Measurements from ENCODE around the gene CHD5.
A peak's percentile ranks its signal among the peaks of the same experiment; 100 is the strongest.

Gene CHD5

GRCh38 chr1:6116137-6116536 is 64.0 kb downstream of the CHD5 start:
- DNase-seq (ENCODE audit: low read depth in 1 of 2, low spot score in 1 of 2), result no peak
- in situ Hi-C loops (cut with HindIII; ENCODE audit: low pct_unique_long_range_greater_than_20kb, low sequenced_read_pairs), result no loop called here
- TF ChIP-seq JUND (IDR thresholded peaks at IDR 0.05; ENCODE audit: low read depth), result no peak

DNA sequence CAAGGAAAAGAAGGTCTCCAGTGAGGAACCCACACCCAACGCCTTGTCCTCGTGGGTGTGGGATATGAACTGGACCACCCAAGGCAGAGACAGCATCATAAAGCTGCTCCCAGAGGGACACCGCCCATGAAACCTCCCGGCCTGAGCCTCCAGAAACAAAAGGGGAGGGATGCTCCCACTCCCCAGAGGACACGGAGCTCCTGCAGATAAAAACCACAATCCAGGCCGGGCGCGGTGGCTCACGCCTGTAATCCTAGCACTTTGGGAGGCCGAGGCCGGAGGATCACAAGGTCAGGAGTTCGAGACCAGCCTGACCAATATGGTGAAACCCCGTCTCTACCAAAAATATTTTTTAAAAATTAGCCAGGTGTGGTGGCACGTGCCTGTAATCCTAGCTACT is 66.4 kb downstream of the CHD5 start:
- DNase-seq (ENCODE audit: low read depth in 1 of 2, low spot score in 1 of 2), result no peak
- in situ Hi-C loops (cut with HindIII; ENCODE audit: low pct_unique_long_range_greater_than_20kb, low sequenced_read_pairs), result no loop called here
- TF ChIP-seq JUND (IDR thresholded peaks at IDR 0.05; ENCODE audit: low read depth), result no peak

- TF ChIP-seq JUND (IDR thresholded peaks at IDR 0.05; ENCODE audit: low read depth), result no peak
- DNase-seq (ENCODE audit: low read depth in 1 of 2, low spot score in 1 of 2), result no peak
- in situ Hi-C loops (cut with HindIII; ENCODE audit: low pct_unique_long_range_greater_than_20kb, low sequenced_read_pairs), result no loop called here
Measured at GRCh38 chr1:6113116-6113515, 67.0 kb downstream of the CHD5 start.

- TF ChIP-seq JUND (IDR thresholded peaks at IDR 0.05; ENCODE audit: low read depth), result no peak
- no peak for DNase-seq (ENCODE audit: low read depth in 1 of 2, low spot score in 1 of 2)
- in situ Hi-C loops (cut with HindIII; ENCODE audit: low pct_unique_long_range_greater_than_20kb, low sequenced_read_pairs), result no loop called here
Measured at GRCh38 chr1:6112690-6113005, 67.5 kb downstream of the CHD5 start.

- DNase-seq (ENCODE audit: low read depth in 1 of 2, low spot score in 1 of 2), result no peak
- in situ Hi-C loops (cut with HindIII; ENCODE audit: low pct_unique_long_range_greater_than_20kb, low sequenced_read_pairs), result no loop called here
- no peak for TF ChIP-seq JUND (IDR thresholded peaks at IDR 0.05; ENCODE audit: low read depth)
Measured at GRCh38 chr1:6111991-6112689, 68.0 kb downstream of the CHD5 start.

DNA sequence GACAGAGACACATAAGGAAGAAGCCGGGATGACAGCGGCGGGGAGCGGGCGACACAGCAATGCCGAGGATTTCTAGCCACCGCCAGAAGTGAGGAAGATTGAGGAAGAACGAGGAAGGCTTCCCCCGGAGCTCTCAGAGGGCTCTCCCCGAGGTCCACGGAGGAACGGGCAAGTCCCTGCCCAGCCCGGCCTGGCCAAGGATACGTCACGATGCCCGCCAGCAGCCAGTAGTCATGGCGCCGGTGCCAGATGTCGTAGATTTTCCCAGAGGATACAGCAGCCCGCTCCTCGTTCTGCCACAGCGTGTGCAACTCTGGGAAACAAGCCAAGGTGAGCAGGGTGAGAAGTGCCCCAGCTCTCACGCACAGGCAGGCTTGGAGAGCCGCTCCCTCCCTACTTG is 68.5 kb downstream of the CHD5 start:
- no peak for TF ChIP-seq JUND (IDR thresholded peaks at IDR 0.05; ENCODE audit: low read depth)
- in situ Hi-C loops (cut with HindIII; ENCODE audit: low pct_unique_long_range_greater_than_20kb, low sequenced_read_pairs), result no loop called here
- DNase-seq (ENCODE audit: low read depth in 1 of 2, low spot score in 1 of 2), result no peak

GRCh38 chr1:6110326-6110725 is 69.8 kb downstream of the CHD5 start:
- in situ Hi-C loops (cut with HindIII; ENCODE audit: low pct_unique_long_range_greater_than_20kb, low sequenced_read_pairs), result no loop called here
- DNase-seq (ENCODE audit: low read depth in 1 of 2, low spot score in 1 of 2), result no peak
- TF ChIP-seq JUND (IDR thresholded peaks at IDR 0.05; ENCODE audit: low read depth), result no peak

- TF ChIP-seq JUND (IDR thresholded peaks at IDR 0.05; ENCODE audit: low read depth), result no peak
- in situ Hi-C loops (cut with HindIII; ENCODE audit: low pct_unique_long_range_greater_than_20kb, low sequenced_read_pairs), result no loop called here
- DNase-seq (ENCODE audit: low read depth in 1 of 2, low spot score in 1 of 2), result no peak
Measured at GRCh38 chr1:6109688-6110087, 70.4 kb downstream of the CHD5 start.

DNA sequence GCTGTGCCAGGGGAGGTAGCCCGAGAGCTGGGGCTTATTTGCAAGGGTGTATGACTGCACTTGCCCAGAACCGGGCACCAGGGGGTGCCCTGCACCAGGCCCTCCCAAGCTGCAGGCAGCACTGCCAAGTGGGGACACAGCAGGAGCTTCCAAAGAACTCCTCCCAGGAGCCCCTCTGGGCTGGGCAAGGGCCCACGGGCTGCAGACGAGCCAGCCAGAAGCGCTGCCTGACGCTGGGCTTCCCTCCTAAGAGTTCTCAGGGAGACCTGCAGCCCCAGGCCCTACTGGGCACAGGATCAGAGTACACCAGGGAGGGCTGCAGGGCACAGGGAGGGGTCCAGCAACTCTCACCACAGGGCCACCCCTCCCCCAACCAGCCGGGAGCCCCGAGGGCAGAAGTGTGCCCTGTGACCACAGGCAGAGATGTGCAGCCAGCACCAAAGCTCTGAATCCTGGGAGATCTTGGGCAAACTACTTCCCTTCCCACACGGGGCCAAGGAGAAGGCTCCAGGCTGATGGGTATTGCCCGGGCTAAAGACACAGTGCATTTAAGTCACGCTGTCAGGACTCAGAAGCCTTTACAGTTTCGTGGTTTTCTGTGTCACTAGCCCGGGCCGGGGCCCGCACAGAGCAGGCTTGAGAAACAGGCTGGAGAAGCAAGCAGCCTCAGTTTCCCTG is 71.0 kb downstream of the CHD5 start:
- in situ Hi-C loops (cut with HindIII; ENCODE audit: low pct_unique_long_range_greater_than_20kb, low sequenced_read_pairs), result no loop called here
- DNase-seq (ENCODE audit: low read depth in 1 of 2, low spot score in 1 of 2), result peak; percentile 65 to 66
- no peak for TF ChIP-seq JUND (IDR thresholded peaks at IDR 0.05; ENCODE audit: low read depth)

DNA sequence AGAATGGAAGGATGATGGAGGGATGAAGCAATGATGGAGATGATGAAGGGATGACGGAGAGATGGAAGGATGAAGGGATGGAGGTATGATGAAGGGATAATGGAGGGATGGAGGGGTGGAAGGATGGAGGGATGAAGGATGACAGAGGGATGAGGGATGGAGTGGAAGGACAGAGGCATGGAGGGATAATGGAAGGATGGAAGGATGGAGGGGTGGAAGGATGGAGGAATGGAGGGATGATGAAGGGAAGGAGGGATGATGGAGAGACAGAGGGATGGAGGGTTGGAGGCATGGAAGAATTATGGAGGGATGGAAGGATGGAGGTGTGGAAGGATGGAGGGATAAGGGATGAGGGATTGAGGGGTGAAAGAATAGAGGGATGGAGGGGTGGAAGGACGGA is 71.6 kb downstream of the CHD5 start:
- in situ Hi-C loops (cut with HindIII; ENCODE audit: low pct_unique_long_range_greater_than_20kb, low sequenced_read_pairs), result no loop called here
- DNase-seq (ENCODE audit: low read depth in 1 of 2, low spot score in 1 of 2), result no peak
- TF ChIP-seq JUND (IDR thresholded peaks at IDR 0.05; ENCODE audit: low read depth), result no peak

- in situ Hi-C loops (cut with HindIII; ENCODE audit: low pct_unique_long_range_greater_than_20kb, low sequenced_read_pairs), result no loop called here
- no peak for DNase-seq (ENCODE audit: low read depth in 1 of 2, low spot score in 1 of 2)
- TF ChIP-seq JUND (IDR thresholded peaks at IDR 0.05; ENCODE audit: low read depth), result no peak
Measured at GRCh38 chr1:6107409-6108356, 72.4 kb downstream of the CHD5 start.

GRCh38 chr1:6106977-6107376 is 73.1 kb downstream of the CHD5 start:
- TF ChIP-seq JUND (IDR thresholded peaks at IDR 0.05; ENCODE audit: low read depth), result no peak
- no peak for DNase-seq (ENCODE audit: low read depth in 1 of 2, low spot score in 1 of 2)
- in situ Hi-C loops (cut with HindIII; ENCODE audit: low pct_unique_long_range_greater_than_20kb, low sequenced_read_pairs), result no loop called here

DNA sequence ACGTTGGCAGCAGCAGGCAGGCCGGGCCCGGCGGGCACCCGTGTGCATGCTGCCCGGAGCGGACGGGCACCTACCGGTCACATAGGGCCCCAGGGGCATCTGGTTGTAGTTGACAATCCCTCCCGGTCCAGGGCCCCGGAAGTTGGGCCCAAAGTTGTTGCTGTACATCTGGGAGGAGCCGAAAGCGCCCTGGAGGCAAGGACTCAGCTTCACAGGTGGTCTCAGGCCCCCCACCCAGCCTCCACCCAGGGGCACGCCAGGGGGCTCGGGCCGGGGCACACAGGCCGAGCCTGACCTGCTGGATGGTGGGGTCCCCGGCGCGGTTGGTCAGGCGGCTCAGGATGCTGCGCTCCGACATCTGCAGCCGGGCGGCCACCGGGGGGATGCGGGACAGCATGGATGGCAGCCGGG is 73.8 kb downstream of the CHD5 start:
- DNase-seq (ENCODE audit: low read depth in 1 of 2, low spot score in 1 of 2), result no peak
- no peak for TF ChIP-seq JUND (IDR thresholded peaks at IDR 0.05; ENCODE audit: low read depth)
- in situ Hi-C loops (cut with HindIII; ENCODE audit: low pct_unique_long_range_greater_than_20kb, low sequenced_read_pairs), result no loop called here

Measured in T47D (cell line).